ENCODE data around the gene LRCH3. TPM values are rescaled to one million over a fixed set of nuclear protein-coding genes. Genes with fewer than 3 reads are reported as not detected.
A peak's percentile ranks its signal among the peaks of the same experiment; 100 is the strongest.

LRCH3 gene
- polyA plus RNA-seq, 3 donors from 2014 or later: 4.5 to 26.3 (median 7.2) TPM

DNA sequence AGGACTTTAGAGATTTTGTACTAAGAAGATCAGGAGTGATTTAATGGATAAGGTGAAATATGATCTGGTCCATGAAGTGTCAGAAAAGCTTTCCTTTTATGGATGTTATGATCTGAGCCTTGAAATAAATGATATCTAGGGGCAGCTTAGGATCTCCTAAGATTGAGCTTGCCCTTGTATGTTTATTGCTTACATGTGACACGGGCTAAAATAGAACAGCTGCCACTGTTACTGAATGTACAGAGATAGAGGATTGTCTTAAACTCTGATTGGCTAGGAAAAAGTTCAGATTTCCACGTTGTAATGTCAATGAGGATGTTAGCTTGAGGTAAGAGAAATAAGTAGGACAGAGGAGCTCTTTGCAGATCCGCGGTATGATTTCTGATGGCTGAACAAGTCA, 32.5 kb upstream of the LRCH3 start:
- Mint-ChIP-seq H3K9me3 (no peaks in the 10 kb centered on the region), H3K4me1 (peaks cover 14 to 27% of the 10 kb centered on the region in 2 donors), H3K27ac (no peak overlapping the region), H3K36me3 (no peaks in the 10 kb centered on the region), H3K27me3 (ENCODE audit: low read depth in 3 of 3) (no peaks in the 10 kb centered on the region), H3K4me3 (no peak overlapping the region)
- DNase-seq: no peak

DNA sequence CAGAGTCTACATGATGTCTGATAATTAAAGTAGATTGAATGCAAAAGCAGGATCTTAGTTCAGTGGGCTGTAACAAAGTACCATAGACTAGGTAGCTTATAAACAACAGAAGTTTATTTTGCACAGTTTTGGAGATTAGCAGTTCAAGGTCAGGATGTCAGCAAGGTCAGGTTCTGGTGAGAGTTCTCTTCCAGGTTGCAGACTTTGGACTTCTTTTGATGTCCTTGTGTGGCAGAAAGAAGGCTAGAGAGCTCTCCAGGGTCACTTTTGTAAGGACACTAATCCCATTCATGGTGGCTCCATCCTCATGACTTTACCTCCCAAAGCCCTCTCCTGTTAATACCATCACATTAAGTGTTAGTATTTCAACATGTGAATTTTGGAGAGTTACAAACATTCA, 29.3 kb upstream of the LRCH3 start:
- no peak for DNase-seq
- Mint-ChIP-seq H3K36me3 (peaks cover 4 to 9% (median 6%) of the 10 kb centered on the region in 3 donors), H3K4me3 (no peak overlapping the region), H3K9me3 (no peaks in the 10 kb centered on the region), H3K27me3 (ENCODE audit: low read depth in 3 of 3) (no peaks in the 10 kb centered on the region), H3K27ac (no peak overlapping the region), H3K4me1 (no peaks in the 10 kb centered on the region)

DNA sequence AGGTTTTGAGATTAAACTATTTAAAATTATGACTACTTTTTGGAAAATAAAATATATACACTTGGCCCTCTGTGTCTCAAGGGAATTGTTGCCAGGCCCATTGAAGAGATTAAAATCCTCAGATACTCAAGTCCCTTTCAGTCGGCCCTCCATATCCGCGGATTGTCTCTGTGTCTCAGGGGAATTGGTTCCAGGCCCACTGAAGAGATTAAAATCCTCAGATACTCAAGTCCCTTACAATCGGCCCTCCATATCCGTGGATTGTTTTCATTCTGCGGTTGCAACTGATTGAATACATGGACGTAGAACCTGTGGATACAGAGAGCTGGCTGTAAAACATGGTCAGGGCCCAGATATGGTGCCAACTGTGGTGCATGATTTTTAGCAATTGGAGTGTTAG, 15.7 kb upstream of the LRCH3 start:
- no peaks in the 10 kb centered on the region for H3K4me1 Mint-ChIP-seq

DNA sequence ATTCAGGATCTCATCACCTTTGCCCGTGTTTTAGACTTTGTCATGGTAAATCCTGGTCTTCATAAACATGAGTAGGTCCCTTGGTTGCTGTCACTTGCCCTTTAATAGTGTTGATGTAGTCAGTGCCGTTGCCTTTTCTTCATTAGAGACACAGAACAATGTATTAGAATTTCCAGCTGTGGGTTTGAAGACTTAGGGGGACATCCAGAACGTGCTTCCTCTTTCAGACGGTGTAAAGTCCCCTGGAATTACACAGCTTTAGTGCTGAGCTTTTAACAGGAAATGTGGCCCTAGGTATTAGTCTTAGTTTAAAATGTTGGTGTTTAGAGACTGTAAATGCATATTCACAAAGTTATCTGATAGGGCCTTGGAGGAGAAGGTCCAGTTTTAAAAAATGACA, 8.8 kb upstream of the LRCH3 start:
- Mint-ChIP-seq H3K4me3 (no peak overlapping the region), H3K27me3 (ENCODE audit: low read depth in 3 of 3) (no peaks in the 10 kb centered on the region), H3K4me1 (no peaks in the 10 kb centered on the region), H3K9me3 (no peaks in the 10 kb centered on the region), H3K36me3 (peaks cover 16 to 23% (median 16%) of the 10 kb centered on the region in 3 donors), H3K27ac (peak overlapping the region in 2 of 6 donors; percentile 59 to 70)
- DNase-seq: no peak

More for the DNA sequence above, 15.7 kb upstream of the LRCH3 start:
- no peak for DNase-seq
- Mint-ChIP-seq H3K27me3 (ENCODE audit: low read depth in 3 of 3) (no peaks in the 10 kb centered on the region), H3K9me3 (no peaks in the 10 kb centered on the region), H3K36me3 (peaks cover 18 to 53% (median 21%) of the 10 kb centered on the region in 3 donors), H3K4me3 (no peak overlapping the region), H3K27ac (no peak overlapping the region)

GRCh38 chr3:197784019-197784585, 7.0 kb upstream of the LRCH3 start:
- Mint-ChIP-seq H3K36me3 (peaks cover 10 to 14% (median 10%) of the 10 kb centered on the region in 3 donors), H3K9me3 (no peaks in the 10 kb centered on the region), H3K4me1 (no peaks in the 10 kb centered on the region), H3K4me3 (no peak overlapping the region), H3K27ac (peak overlapping the region in 3 of 6 donors; percentile 59 to 79 (median 63)), H3K27me3 (ENCODE audit: low read depth in 3 of 3) (no peaks in the 10 kb centered on the region)
- no peak for DNase-seq

DNA sequence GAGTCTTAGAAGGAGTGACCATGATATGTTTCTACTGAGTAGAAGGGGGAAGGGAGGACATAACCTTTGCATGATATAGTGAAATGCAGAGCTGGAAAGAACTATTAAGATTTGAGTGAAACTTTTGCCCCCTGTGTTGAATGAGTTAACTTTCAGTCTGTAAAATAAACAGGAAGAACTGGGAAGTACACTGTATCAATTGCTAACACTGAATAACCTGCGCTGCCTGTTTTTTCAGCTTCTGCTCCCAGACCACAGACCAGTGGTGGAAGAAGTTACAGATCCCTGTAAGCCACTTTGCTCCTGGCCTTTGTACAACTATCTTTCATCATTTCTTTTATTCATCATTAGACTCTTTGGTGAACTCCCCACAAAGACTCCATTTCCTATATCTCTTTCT, 3.6 kb upstream of the LRCH3 start:
- Mint-ChIP-seq H3K4me3 (no peak overlapping the region), H3K27me3 (ENCODE audit: low read depth in 3 of 3) (peaks cover 10 to 21% (median 11%) of the 10 kb centered on the region in 3 donors), H3K36me3 (peaks cover 1 to 4% (median 2%) of the 10 kb centered on the region in 3 donors), H3K27ac (peak overlapping the region in 5 of 6 donors; percentile 26 to 79 (median 65)), H3K9me3 (no peaks in the 10 kb centered on the region), H3K4me1 (peaks cover 15 to 20% of the 10 kb centered on the region in 2 donors)
- no peak for DNase-seq

- Mint-ChIP-seq H3K27ac (peak overlapping the region in 4 of 6 donors; percentile 43 to 99 (median 78)), H3K9me3 (no peaks in the 10 kb centered on the region), H3K27me3 (ENCODE audit: low read depth in 3 of 3) (peaks cover 10 to 21% (median 11%) of the 10 kb centered on the region in 3 donors), H3K4me1 (peaks cover 32 to 36% of the 10 kb centered on the region in 2 donors), H3K4me3 (peak overlapping the region in 2 of 5 donors; percentile 19 to 29), H3K36me3 (peaks cover 0 to 3% (median 0%) of the 10 kb centered on the region in 3 donors)
- no peak for DNase-seq
Measured at GRCh38 chr3:197789309-197789708, 1.7 kb upstream of the LRCH3 start.

- Mint-ChIP-seq H3K27me3 (ENCODE audit: low read depth in 3 of 3) (peaks cover 10 to 21% (median 11%) of the 10 kb centered on the region in 3 donors), H3K9me3 (no peaks in the 10 kb centered on the region), H3K36me3 (peaks cover 0 to 3% (median 0%) of the 10 kb centered on the region in 3 donors), H3K27ac (peak overlapping the region; percentile 92 to 99 (median 97)), H3K4me3 (peak overlapping the region; percentile 86 to 98 (median 94)), H3K4me1 (peaks cover 38 to 43% of the 10 kb centered on the region in 2 donors)
- DNase-seq: no peak
Measured at GRCh38 chr3:197790033-197790432, 1.0 kb upstream of the LRCH3 start.

DNA sequence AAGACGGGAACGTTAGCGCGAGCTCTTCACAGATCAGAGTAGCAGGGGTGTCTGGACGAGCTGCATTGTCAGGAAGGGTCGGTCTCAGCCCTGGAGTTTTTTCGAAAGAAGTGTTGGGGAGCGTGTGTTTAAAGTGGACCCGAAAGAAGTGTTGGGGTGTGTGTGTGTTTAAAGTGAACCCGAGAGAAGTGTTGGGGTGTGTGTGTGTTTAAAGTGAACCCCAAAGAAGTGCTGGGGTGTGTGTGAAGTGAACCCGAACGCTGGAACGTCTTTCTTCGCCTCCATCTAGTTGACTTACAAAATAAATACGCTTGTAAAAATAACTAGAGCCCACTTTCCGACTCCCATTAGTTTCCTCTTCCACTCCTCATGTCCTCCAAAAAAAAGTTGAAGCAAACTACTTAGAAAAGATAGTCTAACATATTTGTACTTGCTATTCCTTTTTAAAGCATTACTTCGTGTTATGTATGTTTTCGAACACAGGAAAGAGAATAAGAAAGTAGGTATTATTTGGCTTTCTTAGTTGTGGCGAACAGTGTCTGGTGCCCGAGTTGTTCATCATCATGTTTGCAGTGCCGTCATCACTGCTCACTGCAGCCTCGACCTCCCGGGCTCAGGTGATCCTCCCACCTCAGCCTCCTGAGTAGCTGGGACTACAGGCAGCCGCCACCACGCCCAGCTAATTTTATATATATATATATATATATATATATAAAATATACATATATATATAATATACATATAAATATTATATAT, 1.0 kb downstream of the LRCH3 start:
- Mint-ChIP-seq H3K4me1 (peaks cover 53 to 61% of the 10 kb centered on the region in 2 donors), H3K4me3 (peak overlapping the region; percentile 93 to 98 (median 96)), H3K27me3 (ENCODE audit: low read depth in 3 of 3) (peaks cover 10 to 21% (median 11%) of the 10 kb centered on the region in 3 donors), H3K27ac (peak overlapping the region; percentile 97 to 100 (median 98)), H3K9me3 (no peaks in the 10 kb centered on the region), H3K36me3 (peaks cover 0 to 3% (median 0%) of the 10 kb centered on the region in 3 donors)
- DNase-seq: peak; percentile 31 to 46 (median 42)

DNA sequence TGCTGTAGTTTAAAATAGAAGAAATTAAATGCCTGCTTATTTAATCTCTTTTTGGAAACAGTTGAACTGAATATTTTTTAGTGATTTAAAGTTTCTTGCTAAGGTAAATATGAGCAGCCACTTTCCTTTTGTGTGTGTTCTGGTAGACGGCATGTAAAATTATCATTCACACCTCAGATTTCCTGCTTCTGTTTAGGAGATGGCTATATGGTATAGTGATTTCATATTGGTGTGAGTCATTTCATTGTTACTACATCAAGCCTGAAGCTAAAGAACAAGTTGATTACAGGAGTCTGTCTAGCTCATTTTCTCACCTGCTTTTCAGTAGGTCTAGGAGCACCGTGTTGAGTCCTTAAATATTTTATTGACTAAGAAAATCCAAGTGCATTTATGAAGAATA, 2.2 kb downstream of the LRCH3 start:
- H3K36me3 Mint-ChIP-seq: no peaks in the 10 kb centered on the region
- H3K4me1 Mint-ChIP-seq: peaks cover 60 to 70% of the 10 kb centered on the region in 2 donors
- peak overlapping the region; percentile 80 to 98 (median 88) for H3K27ac Mint-ChIP-seq
- peaks cover 10 to 21% (median 11%) of the 10 kb centered on the region in 3 donors for H3K27me3 Mint-ChIP-seq (ENCODE audit: low read depth in 3 of 3)
- H3K9me3 Mint-ChIP-seq: no peaks in the 10 kb centered on the region
- peak overlapping the region; percentile 63 to 86 (median 76) for H3K4me3 Mint-ChIP-seq
- peak; percentile 30 to 45 (median 32) for DNase-seq

- no peak for DNase-seq
- Mint-ChIP-seq H3K27ac (peak overlapping the region; percentile 24 to 92 (median 66)), H3K9me3 (no peaks in the 10 kb centered on the region), H3K4me1 (peaks cover 65 to 78% of the 10 kb centered on the region in 2 donors), H3K36me3 (no peaks in the 10 kb centered on the region), H3K4me3 (peak overlapping the region in 1 of 5 donors; percentile 42), H3K27me3 (ENCODE audit: low read depth in 3 of 3) (peaks cover 10 to 21% (median 11%) of the 10 kb centered on the region in 3 donors)
Measured at GRCh38 chr3:197794115-197794514, 3.1 kb downstream of the LRCH3 start.

- peaks cover 64 to 81% of the 10 kb centered on the region in 2 donors for H3K4me1 Mint-ChIP-seq
- H3K4me3 Mint-ChIP-seq: no peak overlapping the region
- H3K27me3 Mint-ChIP-seq (ENCODE audit: low read depth in 3 of 3): peaks cover 10 to 19% (median 11%) of the 10 kb centered on the region in 3 donors
Measured at GRCh38 chr3:197795200-197795599, 4.1 kb downstream of the LRCH3 start.

DNA sequence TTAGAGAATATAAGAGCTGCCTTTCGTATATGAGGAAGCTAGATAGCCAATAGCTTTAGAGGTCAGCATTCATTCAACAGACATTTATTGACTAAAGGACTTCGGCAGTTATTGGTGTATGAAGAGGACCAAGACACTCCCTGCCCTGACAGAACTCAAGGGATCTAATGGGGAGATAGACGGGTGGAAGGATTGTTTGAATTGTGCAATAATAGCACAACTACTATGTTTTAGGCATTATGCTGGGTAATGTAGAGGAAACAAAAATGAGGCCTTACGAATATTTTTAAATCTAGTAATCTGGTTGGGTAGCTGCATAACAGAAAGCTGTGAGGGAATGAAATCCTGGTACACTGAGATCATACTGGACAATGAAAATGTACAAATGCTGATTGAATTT, 5.0 kb downstream of the LRCH3 start:
- Mint-ChIP-seq H3K9me3 (no peaks in the 10 kb centered on the region), H3K4me3 (peak overlapping the region in 1 of 5 donors; percentile 6), H3K36me3 (no peaks in the 10 kb centered on the region), H3K27ac (peak overlapping the region in 1 of 6 donors; percentile 1), H3K4me1 (peaks cover 67 to 83% of the 10 kb centered on the region in 2 donors), H3K27me3 (ENCODE audit: low read depth in 3 of 3) (peaks cover 5 to 10% (median 7%) of the 10 kb centered on the region in 3 donors)
- DNase-seq: no peak

More at GRCh38 chr3:197795200-197795599, 4.1 kb downstream of the LRCH3 start:
- no peak for DNase-seq
- H3K9me3 Mint-ChIP-seq: no peaks in the 10 kb centered on the region
- H3K36me3 Mint-ChIP-seq: no peaks in the 10 kb centered on the region
- H3K27ac Mint-ChIP-seq: peak overlapping the region in 2 of 6 donors; percentile 1 to 12

- no peak overlapping the region for H3K4me3 Mint-ChIP-seq
- H3K36me3 Mint-ChIP-seq: no peaks in the 10 kb centered on the region
- DNase-seq: no peak
- peak overlapping the region in 2 of 6 donors; percentile 37 to 62 for H3K27ac Mint-ChIP-seq
- no peaks in the 10 kb centered on the region for H3K27me3 Mint-ChIP-seq (ENCODE audit: low read depth in 3 of 3)
- no peaks in the 10 kb centered on the region for H3K9me3 Mint-ChIP-seq
- H3K4me1 Mint-ChIP-seq: peaks cover 70 to 84% of the 10 kb centered on the region in 2 donors
Measured at GRCh38 chr3:197798863-197799262, 7.8 kb downstream of the LRCH3 start.
